IPS-NIHi7 (cell line): ENCODE measurements around the gene CRACDL.

Experiments used
- DNase-seq: peaks from one replicate; pipeline ENCODE4 v3.0.0; 2012; ENCODE audit warnings: mixed read lengths; ENCODE audit errors: extremely low spot score

Gene CRACDL

GRCh38 chr2:98924910-98925309, 11.1 kb downstream of the CRACDL start:
- no peak for DNase-seq

- DNase-seq, result no peak
These were observed 11.8 kb downstream of the CRACDL start for GRCh38 chr2:98924038-98924830.

GRCh38 chr2:98923244-98923940, 12.6 kb downstream of the CRACDL start:
- no peak for DNase-seq

- DNase-seq, result no peak
These were observed 15.0 kb downstream of the CRACDL start for GRCh38 chr2:98921062-98921461.

GRCh38 chr2:98917031-98917471, 19.0 kb downstream of the CRACDL start:
- no peak for DNase-seq

GRCh38 chr2:98915751-98916358, 20.2 kb downstream of the CRACDL start:
- DNase-seq, result no peak

- DNase-seq, result no peak
These were observed 21.1 kb downstream of the CRACDL start for GRCh38 chr2:98914713-98915580.

GRCh38 chr2:98913916-98914712, 21.9 kb downstream of the CRACDL start:
- no peak for DNase-seq

- no peak for DNase-seq
These were observed 22.8 kb downstream of the CRACDL start for GRCh38 chr2:98912957-98913915.

- no peak for DNase-seq
These were observed 23.7 kb downstream of the CRACDL start for GRCh38 chr2:98912221-98912851.

- no peak for DNase-seq
These were observed 24.5 kb downstream of the CRACDL start for GRCh38 chr2:98911376-98912154.

GRCh38 chr2:98911126-98911375, 25.0 kb downstream of the CRACDL start:
- DNase-seq, result no peak

GRCh38 chr2:98910349-98911125, 25.5 kb downstream of the CRACDL start:
- DNase-seq, result no peak

- DNase-seq, result peak; percentile 87
These were observed 26.5 kb downstream of the CRACDL start for GRCh38 chr2:98909317-98910211.

GRCh38 chr2:98908931-98909316, 27.1 kb downstream of the CRACDL start:
- DNase-seq, result no peak

- DNase-seq, result no peak
These were observed 27.8 kb downstream of the CRACDL start for GRCh38 chr2:98907966-98908905.
